NCI-H2196 (cell line): ENCODE measurements around the gene NUCB2.

Experiments used
- DNase-seq: peaks from one replicate; lab custom pipeline; 2025; ENCODE audit not compliant: unreplicated experiment; lab: John Stamatoyannopoulos, UW

NUCB2 gene

GRCh38 chr11:17331669-17332068 is 55.1 kb downstream of the NUCB2 start:
- no peak for DNase-seq

GRCh38 chr11:17333799-17334586 is 57.5 kb downstream of the NUCB2 start:
- no peak for DNase-seq

- no peak for DNase-seq
Observed at GRCh38 chr11:17343257-17343656, 66.7 kb downstream of the NUCB2 start.

- DNase-seq, result no peak
Observed at GRCh38 chr11:17343907-17344306, 67.4 kb downstream of the NUCB2 start.

- no peak for DNase-seq
Observed at GRCh38 chr11:17347676-17348075, 71.1 kb downstream of the NUCB2 start.

GRCh38 chr11:17350455-17351171 is 74.1 kb downstream of the NUCB2 start:
- no peak for DNase-seq

GRCh38 chr11:17351172-17351509 is 74.6 kb downstream of the NUCB2 start:
- DNase-seq, result no peak

- DNase-seq, result peak; percentile 40
Observed at GRCh38 chr11:17351510-17352176, 75.1 kb downstream of the NUCB2 start, which contains the start of gene NCR3LG1. TSS of gene NCR3LG1 (plus strand) at chr11:17351800. CDS start at chr11:17351970, 170 bp downstream.

GRCh38 chr11:17352950-17353820 is 76.6 kb downstream of the NUCB2 start:
- DNase-seq, result peak; percentile 56

GRCh38 chr11:17353821-17354600 is 77.5 kb downstream of the NUCB2 start:
- DNase-seq, result no peak

GRCh38 chr11:17354601-17354991 is 78.1 kb downstream of the NUCB2 start:
- DNase-seq, result peak; percentile 61

GRCh38 chr11:17366495-17366894 is 90.0 kb downstream of the NUCB2 start:
- no peak for DNase-seq

GRCh38 chr11:17368551-17368950 is 92.0 kb downstream of the NUCB2 start:
- no peak for DNase-seq

- no peak for DNase-seq
Observed at GRCh38 chr11:17369094-17369493, 92.6 kb downstream of the NUCB2 start.

GRCh38 chr11:17369684-17370243 is 93.2 kb downstream of the NUCB2 start:
- no peak for DNase-seq

- peak; percentile 16 for DNase-seq
Observed at GRCh38 chr11:17371614-17372013, 95.1 kb downstream of the NUCB2 start.

- no peak for DNase-seq
Observed at GRCh38 chr11:17375547-17375946, 99.0 kb downstream of the NUCB2 start.

- no peak for DNase-seq
Observed at GRCh38 chr11:17376493-17376892, 100.0 kb downstream of the NUCB2 start.

GRCh38 chr11:17378655-17379054 is 102.1 kb downstream of the NUCB2 start:
- DNase-seq, result no peak
